Neural progenitor cell (in vitro differentiated cells): ENCODE measurements around the gene SLC30A3.

Experiments used
- CTCF ChIP-seq: fragments of 200-600 bp; sonication (generic); IDR thresholded peaks from 2 replicates; pipeline ENCODE4 v1.5.1; 2017; ENCODE audit warnings: antibody characterized with exemption, mild to moderate bottlenecking
- EZH2 ChIP-seq: fragments of 200-600 bp; sonication (generic); IDR thresholded peaks from 2 replicates; pipeline ENCODE4 v1.6.1; 2017; ENCODE audit warnings: antibody characterized with exemption, mild to moderate bottlenecking, moderate library complexity
- EZH2phosphoT487 ChIP-seq: fragments of 200-600 bp; sonication (generic); IDR thresholded peaks from 2 replicates; pipeline ENCODE4 v1.6.1; 2017; ENCODE audit warnings: antibody characterized with exemption

- TF ChIP-seq CTCF (no peak), EZH2phosphoT487 (no peak), EZH2 (no peak)
Measured at GRCh38 chr2:27285481-27285880, 22.6 kb upstream of the SLC30A3 start.
